Adrenal gland (tissue), 19 donors: ENCODE results near the gene EVL. TPM values are rescaled to one million over a fixed set of nuclear protein-coding genes. Genes with fewer than 3 reads are reported as not detected.

Experiments
- DNase-seq, 7 donors: peaks; one replicate each; pipeline ENCODE4 v3.0.0-alpha.2; 2019 to 2020
- H3K27ac ChIP-seq, 5 donors: fragments of 200-600 bp; sonication (generic) in 4 of 5; 1 replicate in 3 of 5; 2 replicates in 2 of 5; pipeline versions ENCODE4 v1.5.1 to v1.8.0; 2016 to 2020; ENCODE audit warnings: mild to moderate bottlenecking in 1 of 5
- H3K27me3 ChIP-seq: fragments of 200-600 bp; 2 replicates; pipeline ENCODE4 v1.8.0; 2021
- H3K36me3 ChIP-seq, 2 donors: fragments of 200-600 bp; replicated peaks in 1 of 2; 1 replicate in 1 of 2; 2 replicates in 1 of 2; pipeline versions ENCODE4 v1.5.1 to v1.8.0; 2018 to 2022
- H3K4me1 ChIP-seq, 2 donors: fragments of 200-600 bp; replicated peaks in 1 of 2; 1 replicate in 1 of 2; 2 replicates in 1 of 2; pipeline versions ENCODE4 v1.5.1 to v1.8.0; 2018 to 2021
- H3K4me3 ChIP-seq, 4 donors: fragments of 200-600 bp; sonication (generic) in 3 of 4; one replicate each; pipeline ENCODE4 v1.5.1; 2016 to 2018
- H3K9me3 ChIP-seq, 3 donors: fragments of 200-600 bp; sonication (generic) in 1 of 3; replicated peaks in 1 of 3; 1 replicate in 2 of 3; 2 replicates in 1 of 3; pipeline versions ENCODE4 v1.5.1 to v1.8.0; 2016 to 2021
- CTCF ChIP-seq, 6 experiments: fragments of 450-650 bp in 4 of 6; fragments of 200-600 bp in 2 of 6; sonication (generic) in 1 of 6; IDR thresholded peaks; 1 replicate in 5 of 6; 2 replicates in 1 of 6; pipeline versions ENCODE4 v1.5.1 to v1.8.0; 2016 to 2021; ENCODE audit warnings: antibody characterized with exemption in 6 of 6, mild to moderate bottlenecking in 2 of 6, moderate library complexity in 1 of 6
- POLR2A ChIP-seq, 2 donors: fragments of 450-650 bp; IDR thresholded peaks; one replicate each; pipeline ENCODE4 v1.6.1; 2017; ENCODE audit warnings: antibody characterized with exemption in 2 of 2, mild to moderate bottlenecking in 2 of 2, moderate library complexity in 1 of 2
- WGBS, 4 donors: extraction: QIAGEN DNeasy Blood & Tissue Kit in 2 of 4; methylation state at CpG; one replicate each; pipeline versions ENCODE4 v1.1.5 to v1.1.7; 2013 to 2017; 5-methylcytosine and 5-hydroxymethylcytosine counted together
- intact Hi-C, 2 donors: fragments of 100-400 bp; cut with DNase I; formaldehyde crosslinking; loops; one replicate each; pipeline versions ENCODE4 v1.14.1 to v1.15.0; 2022 to 2023
- long read RNA-seq, 10 donors: library from polyadenylated mRNA in 3 of 10; unstranded in 2 of 10; stranded (forward) in 1 of 10; transcript quantifications; one replicate each; pipeline ENCODE4 v2.0.0 and lab custom pipeline, GENCODE V29; 2021 to 2026
- polyA plus RNA-seq, 3 donors: library from polyadenylated mRNA; stranded (reverse); fragments of 200-250 nt in 2 of 3; fragments of 350-450 nt in 1 of 3; fragmentation: Illumina TruSeq in 1 of 3; extraction: RNeasy Lipid Tissue Mini Kit (QIAGEN cat#74804) in 1 of 3; gene quantifications; one replicate each; pipeline ENCODE4 v1.2.3, GENCODE V29; 2013 to 2014
- total RNA-seq, 9 donors: library from RNA; depleted of rRNA in 4 of 9; stranded (reverse); fragments of >200 nt in 4 of 9; fragments of 120-200 nt in 1 of 9; fragmentation: NEBNext Ultra II Directional in 1 of 9; extraction: Animal tissue kit (Norgen Biotek cat#: 25700) in 1 of 9; gene quantifications; one replicate each; pipeline versions ENCODE4 v1.1.0 to v1.2.4, GENCODE V29; 2013 to 2023
- donor health status: healthy with polysubstance abuse.
- donor health status: Bipolar disorder and iron deficiency.
- donor health status: DM: yes; HTN: yes; CAD: no.
- donor health status: DM: no; HTN: no; CAD: no.
- donor health status: DM: no; HTN: no; CAD: no.
- donor health status: DM: yes; HTN: yes; CAD: no.

Gene EVL, protein sequence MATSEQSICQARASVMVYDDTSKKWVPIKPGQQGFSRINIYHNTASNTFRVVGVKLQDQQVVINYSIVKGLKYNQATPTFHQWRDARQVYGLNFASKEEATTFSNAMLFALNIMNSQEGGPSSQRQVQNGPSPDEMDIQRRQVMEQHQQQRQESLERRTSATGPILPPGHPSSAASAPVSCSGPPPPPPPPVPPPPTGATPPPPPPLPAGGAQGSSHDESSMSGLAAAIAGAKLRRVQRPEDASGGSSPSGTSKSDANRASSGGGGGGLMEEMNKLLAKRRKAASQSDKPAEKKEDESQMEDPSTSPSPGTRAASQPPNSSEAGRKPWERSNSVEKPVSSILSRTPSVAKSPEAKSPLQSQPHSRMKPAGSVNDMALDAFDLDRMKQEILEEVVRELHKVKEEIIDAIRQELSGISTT
- 10 to 100 TPM; 23.7 to 75.0 (median 37.7) TPM for total RNA-seq
- 100 to 1,000 TPM in 2 of 3 donors, 10 to 100 TPM in 1; 28.3 to 209 (median 103) TPM for polyA plus RNA-seq
- long read RNA-seq, donor 1, partial matches to known transcripts, result 0 of 2 reads
- long read RNA-seq, donor 1, other reads (novel, unspliced or antisense), result 0 of 2 reads
- long read RNA-seq, donor 2, partial matches to known transcripts, result 0 of 3 reads
- long read RNA-seq, donor 2, other reads (novel, unspliced or antisense), result 0 of 3 reads
- long read RNA-seq, donor 3, partial matches to known transcripts, result 0 of 3 reads
- long read RNA-seq, donor 3, other reads (novel, unspliced or antisense), result 0 of 3 reads
- long read RNA-seq, donor 4, partial matches to known transcripts, result 2 of 5 reads
- long read RNA-seq, donor 4, other reads (novel, unspliced or antisense), result 1 of 5 reads
- long read RNA-seq, donor 5, transcript EVL-202 (14 exons, 2,353 nt), result major isoform, 16 of 27 reads
- long read RNA-seq, donor 5, partial matches to known transcripts, result 2 of 27 reads
- long read RNA-seq, donor 5, other reads (novel, unspliced or antisense), result 4 of 27 reads
- long read RNA-seq, donor 6, partial matches to known transcripts, result 2 of 4 reads
- long read RNA-seq, donor 6, other reads (novel, unspliced or antisense), result 1 of 4 reads
- long read RNA-seq, donor 7, partial matches to known transcripts, result 0 of 6 reads
- long read RNA-seq, donor 7, other reads (novel, unspliced or antisense), result 0 of 6 reads
- long read RNA-seq, donor 8, transcript EVL-202 (14 exons, 2,353 nt), result major isoform, 7 of 8 reads
- long read RNA-seq, donor 8, partial matches to known transcripts, result 0 of 8 reads
- long read RNA-seq, donor 8, other reads (novel, unspliced or antisense), result 0 of 8 reads
- long read RNA-seq, donor 9, partial matches to known transcripts, result 0 of 3 reads
- long read RNA-seq, donor 9, other reads (novel, unspliced or antisense), result 0 of 3 reads
- long read RNA-seq, donor 10, partial matches to known transcripts, result 5 of 8 reads
- long read RNA-seq, donor 10, other reads (novel, unspliced or antisense), result 0 of 8 reads

DNA sequence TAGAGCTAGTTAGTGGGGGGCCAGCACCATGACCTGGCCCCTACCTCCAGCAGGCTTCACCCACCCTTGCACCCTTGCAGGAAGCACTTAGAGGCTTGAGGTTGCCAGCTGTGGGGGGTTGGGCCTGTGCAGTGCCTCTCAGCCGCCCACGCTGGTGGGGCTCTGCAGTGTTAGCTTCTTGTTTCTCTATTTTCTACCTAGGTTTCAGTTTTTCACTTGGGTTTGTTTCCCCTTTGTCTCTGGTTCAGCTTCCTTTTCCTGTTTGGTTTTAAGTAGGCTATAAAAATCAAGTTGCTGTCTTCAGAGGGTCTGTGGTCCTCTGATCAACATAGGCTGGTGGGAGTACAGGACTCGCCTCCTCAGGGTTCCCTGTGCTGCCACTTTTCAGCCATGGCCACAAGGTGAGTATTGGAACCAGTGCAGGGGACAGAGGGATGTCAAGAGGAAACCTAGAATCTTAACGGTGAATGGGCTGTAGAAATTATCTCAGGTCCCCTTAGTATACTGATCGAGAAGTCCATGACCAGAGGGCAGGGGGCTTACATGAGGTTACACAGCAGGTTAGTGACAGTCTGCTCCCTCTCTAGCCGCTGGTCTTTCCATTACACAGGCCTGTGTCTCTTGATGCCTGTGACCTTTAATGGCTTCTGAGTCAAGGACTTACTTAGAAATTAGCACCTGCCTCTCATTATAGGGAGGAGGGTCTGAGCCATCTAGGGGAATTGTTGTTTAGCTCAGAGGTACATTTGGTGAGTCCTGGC is at the start of gene EVL:
EVL (plus strand) TSS at position 312 of the 761 bp plus-strand sequence; CDS start at position 391, 79 bp downstream.
- TF ChIP-seq CTCF (IDR thresholded peaks at IDR 0.05), result no peak
- TF ChIP-seq POLR2A (IDR thresholded peaks at IDR 0.05), result no peak
- WGBS, 4 donors, result 72 to 82% (median 75%) methylated on average over 6 of the region's 6 CpGs
- Histone ChIP-seq H3K27me3 (no peaks in the 10 kb centered on the region), H3K4me1 (peaks cover 5 to 15% of the 10 kb centered on the region in 2 donors), H3K27ac (peak within 1 kb of the TSS in 4 of 5 donors; percentile 15 to 82 (median 56)), H3K4me3 (no peak within 1 kb of the TSS), H3K9me3 (no peaks in the 10 kb centered on the region), H3K36me3 (no peaks in the 10 kb centered on the region)
- DNase-seq, result peak in 2 of 7 donors; percentile 29 to 37
- intact Hi-C loops, result no loop called here

GRCh38 chr14:100017553-100017952 is 47.7 kb upstream of the EVL start:
- TF ChIP-seq CTCF (IDR thresholded peaks at IDR 0.05) (no peak), POLR2A (IDR thresholded peaks at IDR 0.05) (no peak)
- intact Hi-C loops, result no loop called here
- Histone ChIP-seq H3K27me3 (no peaks in the 10 kb centered on the region), H3K4me1 (peaks cover 3 to 49% of the 10 kb centered on the region in 2 donors), H3K4me3 (no peak overlapping the region), H3K9me3 (no peaks in the 10 kb centered on the region), H3K27ac (no peak overlapping the region), H3K36me3 (no peaks in the 10 kb centered on the region)
- WGBS, 4 donors, result 80 to 88% (median 85%) methylated on average over 5 of the region's 5 CpGs
- DNase-seq, result no peak

DNA sequence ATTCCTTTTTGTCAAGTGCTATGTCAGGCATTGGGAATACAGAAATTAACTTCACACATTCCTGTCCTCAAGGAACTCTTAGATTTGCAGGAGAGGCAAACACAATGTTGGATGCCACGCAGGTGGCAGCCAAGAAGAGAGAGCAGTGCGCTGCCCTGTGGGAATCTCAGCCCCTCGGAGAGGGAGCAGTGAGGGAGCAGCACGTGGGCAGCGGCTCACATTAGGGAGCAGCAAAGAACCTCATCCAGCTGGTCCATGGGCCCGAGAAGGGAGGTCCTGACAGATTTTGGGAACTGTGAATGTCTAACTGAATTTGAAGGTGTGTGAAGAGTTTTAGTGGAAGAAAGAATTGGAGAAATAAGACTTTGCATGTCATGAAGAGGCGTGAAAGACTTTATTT is 47.2 kb upstream of the EVL start:
- TF ChIP-seq CTCF (IDR thresholded peaks at IDR 0.05), result no peak
- TF ChIP-seq POLR2A (IDR thresholded peaks at IDR 0.05), result no peak
- intact Hi-C loops, result no loop called here
- Histone ChIP-seq H3K36me3 (no peaks in the 10 kb centered on the region), H3K9me3 (no peaks in the 10 kb centered on the region), H3K4me1 (peaks cover 3 to 44% of the 10 kb centered on the region in 2 donors), H3K4me3 (no peak overlapping the region), H3K27ac (peak overlapping the region in 2 of 5 donors; percentile 23 to 32), H3K27me3 (no peaks in the 10 kb centered on the region)
- WGBS, 4 donors, result 89 to 98% (median 93%) methylated on average over 7 of the region's 7 CpGs
- DNase-seq, result no peak
